Kidney (tissue), 2 donors: ENCODE data around the gene ATG10. TPM values are rescaled to one million over a fixed set of nuclear protein-coding genes. Genes with fewer than 3 reads are reported as not detected.

ENCODE experiments used
- polyA plus RNA-seq: library from polyadenylated mRNA; stranded (reverse); fragments of 350-450 nt; fragmentation: Illumina TruSeq; extraction: RNeasy Lipid Tissue Mini Kit (QIAGEN cat#74804); gene quantifications from one replicate; pipeline ENCODE4 v1.2.3, GENCODE V29; 2014; ENCODE audit warnings: low read depth, low replicate concordance; ENCODE audit not compliant: insufficient read depth
- total RNA-seq: library from RNA; stranded (reverse); fragmentation: NEBNext Ultra II Directional; extraction: Animal tissue kit (Norgen Biotek cat#: 25700); gene quantifications from one replicate; pipeline ENCODE4 v1.2.1, GENCODE V29; 2021
- donor health status: DM: yes; HTN: yes; CAD: no.

Gene ATG10
- total and polyA plus RNA-seq, 2 donors from 2014 or later = 8.6 to 8.7 TPM

Other genes with a start within 250 kb of the ATG10 start
- 57.1 TPM for gene SSBP2, start 220.9 kb upstream of the ATG10 start, total RNA-seq
- gene SSBP2, start 220.9 kb upstream of the ATG10 start, polyA plus RNA-seq = 17.0 TPM